Upper lobe of left lung (tissue), 6 donors: ENCODE results near the gene MEX3D. TPM values are rescaled to one million over a fixed set of nuclear protein-coding genes. Genes with fewer than 3 reads are reported as not detected.
A peak's percentile ranks its signal among the peaks of the same experiment; 100 is the strongest.

Source experiments
- ATAC-seq, 2 donors: fragments of 200-7000 bp; cut with Tn5 transposase; one replicate each; pipeline ENCODE4 v1.9.1; 2022; ENCODE audit warnings: mild to moderate bottlenecking in 2 of 2, moderate library complexity in 2 of 2; ENCODE audit not compliant: low FRiP score in 2 of 2
- DNase-seq, 2 donors: peaks; one replicate each; pipeline ENCODE4 v3.0.0-alpha.2; 2019 to 2020
- H3K27ac ChIP-seq, 4 donors: fragments of 200-600 bp; sonication (generic); one replicate each; pipeline ENCODE4 v1.5.1; 2016 to 2019
- H3K27me3 ChIP-seq, 4 donors: fragments of 200-600 bp; sonication (generic); one replicate each; pipeline ENCODE4 v1.5.1; 2017 to 2019
- H3K36me3 ChIP-seq, 4 donors: fragments of 200-600 bp; sonication (generic); one replicate each; pipeline ENCODE4 v1.5.1; 2016 to 2019
- H3K4me1 ChIP-seq, 4 donors: fragments of 200-600 bp; sonication (generic); one replicate each; pipeline ENCODE4 v1.5.1; 2018 to 2019
- H3K4me3 ChIP-seq, 4 donors: fragments of 200-600 bp; sonication (generic); one replicate each; pipeline ENCODE4 v1.5.1; 2017 to 2019; ENCODE audit warnings: mild to moderate bottlenecking in 2 of 4, moderate library complexity in 1 of 4
- H3K9me3 ChIP-seq, 4 donors: fragments of 200-600 bp; sonication (generic); one replicate each; pipeline ENCODE4 v1.5.1; 2018 to 2019
- EP300 ChIP-seq, 4 donors: sonication (generic); formaldehyde crosslinking; IDR thresholded peaks; one replicate each; pipeline ENCODE4 v1.5.1; 2017; ENCODE audit warnings: antibody characterized with exemption in 4 of 4, control low read depth in 2 of 4
- POLR2A ChIP-seq, 4 donors: fragments of 450-650 bp; IDR thresholded peaks; one replicate each; pipeline ENCODE4 v1.5.1; 2016 to 2017; ENCODE audit warnings: antibody characterized with exemption in 4 of 4, mild to moderate bottlenecking in 2 of 4
- POLR2AphosphoS5 ChIP-seq, 2 donors: sonication (generic); formaldehyde crosslinking; IDR thresholded peaks; one replicate each; pipeline ENCODE4 v1.5.1; 2017; ENCODE audit warnings: antibody characterized with exemption in 2 of 2
- WGBS, 2 donors: methylation state at CpG; one replicate each; pipeline ENCODE4 v1.1.5; 2017 to 2018; 5-methylcytosine and 5-hydroxymethylcytosine counted together
- small RNA-seq, 4 donors: library from RNA; depleted of rRNA; stranded (forward); fragments of <200 nt; gene quantifications; one replicate each; pipeline ENCODE3, GENCODE V24; 2016
- total RNA-seq, 6 donors: library from RNA; depleted of rRNA in 4 of 6; stranded (reverse); fragments of >200 nt in 4 of 6; gene quantifications; one replicate each; pipeline versions ENCODE4 v1.1.0 to v1.2.1, GENCODE V29; 2016 to 2021
- TF ChIP-seq, protein P1 (sequence below), 6 experiments: fragments of 450-650 bp in 4 of 6; fragments of 200-600 bp in 2 of 6; sonication (generic) in 2 of 6; IDR thresholded peaks; one replicate each; pipeline ENCODE4 v1.5.1; 2016 to 2019; ENCODE audit warnings: antibody characterized with exemption in 6 of 6
- donor health status: DM: no; HTN: no; CAD: no; lungs with moderate emphysema.
- donor health status: DM: no; HTN: yes; CAD: no; lungs with severe emphysema.

Gene MEX3D
- total RNA-seq, 6 donors from 2014 or later, result 18.0 to 43.7 (median 26.5) TPM

DNA sequence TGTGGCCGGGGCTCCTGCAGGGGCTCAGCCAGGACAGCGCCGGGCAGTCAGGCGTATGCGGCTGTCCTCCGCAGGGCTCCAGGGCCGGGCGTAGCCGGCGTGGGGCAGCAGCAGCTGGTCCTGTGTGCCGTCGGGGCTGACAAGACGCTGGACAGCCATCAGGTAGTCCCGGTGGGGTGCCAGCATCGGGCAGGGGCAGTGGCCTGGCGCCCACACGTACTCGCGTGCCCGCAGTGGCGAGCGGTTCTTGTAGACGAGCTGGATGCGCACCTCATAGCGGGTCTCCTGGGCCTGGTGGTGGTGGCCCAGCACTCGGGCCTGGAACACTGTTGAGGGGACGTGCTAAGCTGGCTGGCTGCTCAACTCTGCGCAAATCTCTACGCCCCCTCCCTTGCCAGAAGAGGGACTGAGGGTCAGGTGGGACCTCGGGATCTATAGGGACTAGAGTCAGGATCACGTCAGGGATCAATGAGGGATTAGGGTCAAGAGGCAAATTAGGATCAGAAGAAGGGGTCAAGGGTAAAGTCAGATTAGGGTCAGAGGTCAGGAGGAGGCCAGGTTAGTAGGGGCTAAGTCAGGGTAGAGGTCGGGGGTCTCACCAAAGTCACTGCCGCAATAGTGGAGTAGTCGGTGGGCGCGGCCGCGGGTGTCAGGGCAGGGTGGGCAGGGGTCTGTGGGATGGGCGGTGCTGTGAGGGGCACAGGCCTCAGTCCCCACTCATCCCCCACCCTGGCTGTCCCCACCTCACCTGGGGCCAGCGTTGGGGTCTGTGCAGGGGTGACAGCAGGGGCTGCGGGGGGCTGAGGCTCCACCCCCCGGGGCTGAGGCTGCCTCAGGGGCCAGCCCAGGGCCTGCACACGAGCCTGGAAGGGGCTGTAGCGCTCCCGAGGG is 61.9 kb downstream of the MEX3D start:
- TF ChIP-seq EP300 (IDR thresholded peaks at IDR 0.05) (no peak), POLR2AphosphoS5 (IDR thresholded peaks at IDR 0.05) (no peak), POLR2A (IDR thresholded peaks at IDR 0.05) (no peak)
- TF ChIP-seq, protein P1, sequence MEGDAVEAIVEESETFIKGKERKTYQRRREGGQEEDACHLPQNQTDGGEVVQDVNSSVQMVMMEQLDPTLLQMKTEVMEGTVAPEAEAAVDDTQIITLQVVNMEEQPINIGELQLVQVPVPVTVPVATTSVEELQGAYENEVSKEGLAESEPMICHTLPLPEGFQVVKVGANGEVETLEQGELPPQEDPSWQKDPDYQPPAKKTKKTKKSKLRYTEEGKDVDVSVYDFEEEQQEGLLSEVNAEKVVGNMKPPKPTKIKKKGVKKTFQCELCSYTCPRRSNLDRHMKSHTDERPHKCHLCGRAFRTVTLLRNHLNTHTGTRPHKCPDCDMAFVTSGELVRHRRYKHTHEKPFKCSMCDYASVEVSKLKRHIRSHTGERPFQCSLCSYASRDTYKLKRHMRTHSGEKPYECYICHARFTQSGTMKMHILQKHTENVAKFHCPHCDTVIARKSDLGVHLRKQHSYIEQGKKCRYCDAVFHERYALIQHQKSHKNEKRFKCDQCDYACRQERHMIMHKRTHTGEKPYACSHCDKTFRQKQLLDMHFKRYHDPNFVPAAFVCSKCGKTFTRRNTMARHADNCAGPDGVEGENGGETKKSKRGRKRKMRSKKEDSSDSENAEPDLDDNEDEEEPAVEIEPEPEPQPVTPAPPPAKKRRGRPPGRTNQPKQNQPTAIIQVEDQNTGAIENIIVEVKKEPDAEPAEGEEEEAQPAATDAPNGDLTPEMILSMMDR (IDR thresholded peaks at IDR 0.05), result no peak

DNA sequence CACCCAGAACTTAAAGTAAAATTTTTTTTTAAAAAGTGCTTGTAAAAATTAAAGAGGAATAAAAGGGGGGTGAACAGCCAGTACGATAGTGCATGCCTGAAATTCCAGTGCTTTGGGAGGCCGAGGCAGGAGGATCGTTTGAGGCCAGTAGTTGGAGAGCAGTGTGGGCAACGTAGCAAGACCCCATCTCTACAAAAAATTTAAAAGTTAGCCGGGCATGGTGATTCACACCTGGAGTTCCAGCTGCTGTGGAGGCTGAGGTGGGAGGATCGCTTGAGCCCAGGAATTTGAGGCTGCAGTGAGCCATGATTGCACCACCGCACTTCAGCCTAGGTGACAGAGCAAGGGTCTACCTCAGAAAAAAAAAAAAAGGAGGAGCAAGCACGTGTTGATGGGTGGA is 63.1 kb downstream of the MEX3D start:
- ATAC-seq, result no peak
- Histone ChIP-seq H3K4me1 (peaks cover 9 to 25% (median 18%) of the 10 kb centered on the region in 4 donors), H3K27ac (no peak overlapping the region), H3K36me3 (no peaks in the 10 kb centered on the region), H3K9me3 (peaks cover 0 to 4% (median 0%) of the 10 kb centered on the region in 4 donors), H3K27me3 (peaks cover 0 to 15% (median 6%) of the 10 kb centered on the region in 4 donors), H3K4me3 (no peak overlapping the region)
- WGBS, 2 donors, result 70 to 73% methylated on average over 8 of the region's 8 CpGs
- TF ChIP-seq POLR2AphosphoS5 (IDR thresholded peaks at IDR 0.05) (no peak), POLR2A (IDR thresholded peaks at IDR 0.05) (no peak), EP300 (IDR thresholded peaks at IDR 0.05) (no peak)
- DNase-seq, result no peak

More for the DNA sequence above, 61.9 kb downstream of the MEX3D start:
- 91 to 94% methylated on average over 23 to 38 of the region's 45 CpGs for WGBS, 2 donors
- H3K9me3 ChIP-seq, result peaks cover 0 to 4% (median 0%) of the 10 kb centered on the region in 4 donors
- DNase-seq (peak in 1 of 2 donors; percentile 85), ATAC-seq (no peak)
- peaks cover 0 to 20% (median 6%) of the 10 kb centered on the region in 4 donors for H3K27me3 ChIP-seq
- H3K27ac ChIP-seq, result no peak overlapping the region
- H3K4me1 ChIP-seq, result peaks cover 9 to 25% (median 18%) of the 10 kb centered on the region in 4 donors
- H3K36me3 ChIP-seq, result no peaks in the 10 kb centered on the region
- no peak overlapping the region for H3K4me3 ChIP-seq

Small RNAs within 50 kb of the gene (small RNA-seq; reads per million reads assigned to genes)
- gene AC005943.2 (0 reads per million in 4 donors), gene RN7SL477P (0 reads per million in 4 donors), gene RNU6-1223P (0 reads per million in 4 donors)

Other genes starting within 250 kb of the MEX3D start
- 100 to 1,000 TPM in 4 of 6 donors, 10 to 100 TPM in 2; 38.8 to 121 (median 100) TPM for gene NDUFS7, start 184.4 kb downstream of the MEX3D start, total RNA-seq
- 10 to 100 TPM in 2 of 6 donors, 1 to 10 TPM in 4; 4.0 to 12.1 (median 8.1) TPM for gene GAMT, start 166.8 kb downstream of the MEX3D start, total RNA-seq
- gene DAZAP1, start 160.7 kb downstream of the MEX3D start, total RNA-seq, result 100 to 1,000 TPM in 1 of 6 donors, 10 to 100 TPM in 5; 38.9 to 107 (median 78.7) TPM
- 1,000 to 10,000 TPM in 5 of 6 donors, 100 to 1,000 TPM in 1; 825 to 2,012 (median 1,317) TPM for gene RPS15, start 129.9 kb downstream of the MEX3D start, total RNA-seq
- gene APC2, start 118.2 kb downstream of the MEX3D start, total RNA-seq, result 1 to 10 TPM in 1 of 6 donors, under 1 TPM in 4, not detected in 1; 0.06 to 1.0 (median 0.11) TPM
- 10 to 100 TPM; 27.2 to 82.8 (median 37.5) TPM for gene C19orf25, start 89.1 kb downstream of the MEX3D start, total RNA-seq
- gene PCSK4, start 78.0 kb downstream of the MEX3D start, total RNA-seq, result 10 to 100 TPM in 2 of 6 donors, 1 to 10 TPM in 4; 2.7 to 47.1 (median 6.8) TPM
- gene REEP6, start 77.1 kb downstream of the MEX3D start, total RNA-seq, result 1 to 10 TPM; 2.0 to 7.8 (median 3.1) TPM
- 10 to 100 TPM in 1 of 6 donors, 1 to 10 TPM in 4, under 1 TPM in 1; 0.89 to 11.5 (median 4.9) TPM for gene ADAMTSL5, start 55.3 kb downstream of the MEX3D start, total RNA-seq
- not detected for gene PLK5, start 44.2 kb downstream of the MEX3D start, total RNA-seq
- gene MBD3, start 24.5 kb upstream of the MEX3D start, total RNA-seq, result 100 to 1,000 TPM in 3 of 6 donors, 10 to 100 TPM in 3; 65.1 to 158 (median 107) TPM
- 100 to 1,000 TPM in 2 of 6 donors, 10 to 100 TPM in 4; 10.5 to 216 (median 67.3) TPM for gene UQCR11, start 37.1 kb upstream of the MEX3D start, total RNA-seq
- gene TCF3, start 84.3 kb upstream of the MEX3D start, total RNA-seq, result 10 to 100 TPM; 32.9 to 88.2 (median 53.3) TPM
- gene ONECUT3, start 185.2 kb upstream of the MEX3D start, total RNA-seq, result not detected
- 1 to 10 TPM in 3 of 6 donors, under 1 TPM in 3; under 0.01 to 6.2 (median 1.1) TPM for gene ATP8B3, start 244.0 kb upstream of the MEX3D start, total RNA-seq